ENCODE data around the gene PLK1. TPM values are rescaled to one million over a fixed set of nuclear protein-coding genes. Genes with fewer than 3 reads are reported as not detected.

PLK1 gene
- total and polyA plus RNA-seq, 2 experiments from 2014 or later: 5.0 to 13.6 TPM

DNA sequence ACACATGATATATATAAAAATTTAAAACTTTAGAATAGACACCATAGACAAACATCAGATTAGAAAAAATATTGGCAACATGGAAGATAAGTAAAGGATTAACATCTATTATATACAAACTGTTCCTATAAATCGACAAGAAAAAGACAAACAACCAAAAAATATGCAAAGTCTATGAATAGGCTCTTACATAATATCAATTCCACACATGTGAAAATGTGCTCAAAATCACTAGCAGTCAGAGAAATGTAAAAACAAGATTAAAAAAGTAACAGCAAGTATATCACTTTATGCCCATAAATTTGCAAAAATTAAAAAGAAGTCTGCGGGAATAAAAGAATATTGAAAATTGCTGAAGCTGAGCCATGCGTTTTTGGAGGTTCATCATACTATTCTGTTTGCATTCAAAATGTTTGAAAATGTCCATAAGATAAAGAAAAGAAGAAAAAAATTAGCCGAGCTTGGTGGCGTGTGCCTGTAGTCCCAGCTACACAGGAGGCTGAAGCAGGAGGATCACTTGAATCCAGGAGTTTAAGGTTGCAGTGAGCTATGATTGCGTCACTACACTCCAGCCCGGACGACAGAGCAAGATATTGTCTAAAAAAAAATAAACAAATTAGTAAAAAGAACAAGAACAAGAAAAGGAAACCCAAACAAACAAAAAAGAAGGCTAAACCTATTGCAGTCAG lies 45.6 kb downstream of the PLK1 start:
- H3K27me3 ChIP-seq: no peaks in the 10 kb centered on the region
- H3K27ac ChIP-seq: no peak overlapping the region
- no peak overlapping the region for H3K4me3 ChIP-seq
- DNase-seq (ENCODE audit: low spot score): no peak
- no peak for TF ChIP-seq EZH2phosphoT487 (IDR thresholded peaks at IDR 0.05; ENCODE audit: low read depth, severe bottlenecking, unreplicated experiment)
- no peak for TF ChIP-seq EZH2 (IDR thresholded peaks at IDR 0.05; ENCODE audit: borderline replicate concordance)
- TF ChIP-seq, protein P1, sequence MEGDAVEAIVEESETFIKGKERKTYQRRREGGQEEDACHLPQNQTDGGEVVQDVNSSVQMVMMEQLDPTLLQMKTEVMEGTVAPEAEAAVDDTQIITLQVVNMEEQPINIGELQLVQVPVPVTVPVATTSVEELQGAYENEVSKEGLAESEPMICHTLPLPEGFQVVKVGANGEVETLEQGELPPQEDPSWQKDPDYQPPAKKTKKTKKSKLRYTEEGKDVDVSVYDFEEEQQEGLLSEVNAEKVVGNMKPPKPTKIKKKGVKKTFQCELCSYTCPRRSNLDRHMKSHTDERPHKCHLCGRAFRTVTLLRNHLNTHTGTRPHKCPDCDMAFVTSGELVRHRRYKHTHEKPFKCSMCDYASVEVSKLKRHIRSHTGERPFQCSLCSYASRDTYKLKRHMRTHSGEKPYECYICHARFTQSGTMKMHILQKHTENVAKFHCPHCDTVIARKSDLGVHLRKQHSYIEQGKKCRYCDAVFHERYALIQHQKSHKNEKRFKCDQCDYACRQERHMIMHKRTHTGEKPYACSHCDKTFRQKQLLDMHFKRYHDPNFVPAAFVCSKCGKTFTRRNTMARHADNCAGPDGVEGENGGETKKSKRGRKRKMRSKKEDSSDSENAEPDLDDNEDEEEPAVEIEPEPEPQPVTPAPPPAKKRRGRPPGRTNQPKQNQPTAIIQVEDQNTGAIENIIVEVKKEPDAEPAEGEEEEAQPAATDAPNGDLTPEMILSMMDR (IDR thresholded peaks at IDR 0.05; ENCODE audit: poor library complexity): no peak
- H3K4me2 ChIP-seq: no peak overlapping the region
- WGBS (ENCODE audit: low lambda C conversion rate, missing lambda C conversion rate): 80% methylated on average over 8 of the region's 8 CpGs
- H3K9me3 ChIP-seq (ENCODE audit: low read depth): no peaks in the 10 kb centered on the region
- no peaks in the 10 kb centered on the region for H4K20me1 ChIP-seq (ENCODE audit: insufficient read depth, poor library complexity, severe bottlenecking)
- H3K9me2 ChIP-seq (replicated peaks; ENCODE audit: insufficient read depth): no peaks in the 10 kb centered on the region
- no peaks in the 10 kb centered on the region for H3K36me3 ChIP-seq (replicated peaks; ENCODE audit: insufficient read depth, low read depth)
- H3K79me2 ChIP-seq: no peaks in the 10 kb centered on the region
- H2AFZ ChIP-seq: no peak overlapping the region
- H3K4me1 ChIP-seq (ENCODE audit: insufficient read depth): no peaks in the 10 kb centered on the region

DNA sequence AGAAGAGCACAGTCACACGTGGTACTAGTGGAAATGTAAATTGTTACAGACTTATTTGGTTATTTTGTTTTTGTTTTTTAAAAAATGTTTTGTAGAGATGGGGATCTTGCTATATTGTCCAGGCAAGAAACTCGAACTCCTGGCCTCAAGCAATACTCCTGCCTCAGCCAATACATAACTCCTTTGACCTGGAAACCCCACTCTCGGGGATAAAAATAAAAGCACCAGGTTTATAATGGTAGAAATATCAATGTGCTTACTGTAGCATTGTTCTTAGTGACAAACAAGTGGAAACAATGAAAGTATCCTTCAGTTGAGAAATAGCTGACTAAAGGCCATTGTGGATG lies 46.1 kb downstream of the PLK1 start:
- Histone ChIP-seq H4K20me1 (ENCODE audit: insufficient read depth, poor library complexity, severe bottlenecking) (no peaks in the 10 kb centered on the region), H3K4me1 (ENCODE audit: insufficient read depth) (no peaks in the 10 kb centered on the region), H3K4me3 (no peak overlapping the region), H3K79me2 (no peaks in the 10 kb centered on the region), H3K9me2 (replicated peaks; ENCODE audit: insufficient read depth) (no peaks in the 10 kb centered on the region), H3K27ac (no peak overlapping the region), H3K9me3 (ENCODE audit: low read depth) (no peaks in the 10 kb centered on the region), H2AFZ (no peak overlapping the region), H3K27me3 (no peaks in the 10 kb centered on the region), H3K4me2 (no peak overlapping the region), H3K36me3 (replicated peaks; ENCODE audit: insufficient read depth, low read depth) (no peaks in the 10 kb centered on the region)
- WGBS (ENCODE audit: low lambda C conversion rate, missing lambda C conversion rate): 74% methylated on average over 3 of the region's 3 CpGs
- DNase-seq (ENCODE audit: low spot score): no peak
- TF ChIP-seq EZH2 (IDR thresholded peaks at IDR 0.05; ENCODE audit: borderline replicate concordance): no peak
- TF ChIP-seq EZH2phosphoT487 (IDR thresholded peaks at IDR 0.05; ENCODE audit: low read depth, severe bottlenecking, unreplicated experiment): no peak
- TF ChIP-seq, protein P1 (IDR thresholded peaks at IDR 0.05; ENCODE audit: poor library complexity): no peak

DNA sequence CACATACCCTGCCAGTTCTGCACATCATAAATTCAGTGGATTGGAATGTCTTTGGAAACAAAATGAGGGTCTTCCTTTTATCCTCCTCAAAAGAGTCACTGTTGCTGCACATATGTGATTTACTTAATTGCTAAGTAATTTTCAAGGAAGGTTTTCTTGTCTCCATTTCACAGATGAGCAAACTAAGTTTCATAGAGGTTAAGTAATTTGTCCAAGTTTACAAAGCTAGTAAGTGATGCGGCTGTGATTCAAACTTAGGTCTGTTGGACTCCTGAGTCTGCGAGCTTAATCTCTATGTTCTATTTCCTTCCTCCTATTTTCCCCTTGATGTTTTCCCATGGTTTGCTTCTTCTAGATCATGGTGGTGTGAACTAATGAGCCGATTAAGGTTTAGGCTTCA lies 48.0 kb downstream of the PLK1 start:
- TF ChIP-seq EZH2 (IDR thresholded peaks at IDR 0.05; ENCODE audit: borderline replicate concordance) (no peak), EZH2phosphoT487 (IDR thresholded peaks at IDR 0.05; ENCODE audit: low read depth, severe bottlenecking, unreplicated experiment) (no peak)
- TF ChIP-seq, protein P1 (IDR thresholded peaks at IDR 0.05; ENCODE audit: poor library complexity): no peak
- 92% methylated on average over 3 of the region's 3 CpGs for WGBS (ENCODE audit: low lambda C conversion rate, missing lambda C conversion rate)
- Histone ChIP-seq H3K27ac (no peak overlapping the region), H2AFZ (no peak overlapping the region), H3K4me1 (ENCODE audit: insufficient read depth) (no peaks in the 10 kb centered on the region), H3K36me3 (replicated peaks; ENCODE audit: insufficient read depth, low read depth) (no peaks in the 10 kb centered on the region), H3K4me3 (no peak overlapping the region), H3K9me3 (ENCODE audit: low read depth) (no peaks in the 10 kb centered on the region), H3K9me2 (replicated peaks; ENCODE audit: insufficient read depth) (no peaks in the 10 kb centered on the region), H4K20me1 (ENCODE audit: insufficient read depth, poor library complexity, severe bottlenecking) (no peaks in the 10 kb centered on the region), H3K4me2 (no peak overlapping the region), H3K27me3 (no peaks in the 10 kb centered on the region), H3K79me2 (no peaks in the 10 kb centered on the region)
- no peak for DNase-seq (ENCODE audit: low spot score)

All from hepatocyte (in vitro differentiated cells).